SK-N-MC (cell line): ENCODE results near the gene HDGFL1.

Source experiments
- DNase-seq: peaks from one replicate; pipeline ENCODE4 v3.0.0-alpha.2; 2011; ENCODE audit warnings: low read depth, low spot score
- H3K27ac ChIP-seq: fragments of 200-600 bp; sonication (generic); 2 replicates; pipeline ENCODE4 v1.5.1; 2016; ENCODE audit warnings: mixed run types
- H3K36me3 ChIP-seq: fragments of 200-600 bp; sonication (generic); 2 replicates; pipeline ENCODE4 v1.6.1; 2017; ENCODE audit warnings: antibody characterized with exemption, low read length, mixed read lengths; ENCODE audit not compliant: insufficient read depth
- H3K4me3 ChIP-seq: fragments of 200-600 bp; sonication (generic); 2 replicates; pipeline ENCODE4 v1.5.1; 2016
- H3K9ac ChIP-seq: fragments of 200-600 bp; sonication (generic); 2 replicates; pipeline ENCODE4 v1.8.0; 2017; ENCODE audit warnings: mixed run types, mixed read lengths; ENCODE audit not compliant: insufficient read length
- H3K9me3 ChIP-seq: fragments of 200-600 bp; sonication (generic); 2 replicates; pipeline ENCODE4 v1.6.1; 2017; ENCODE audit warnings: low read depth, mild to moderate bottlenecking, antibody characterized with exemption, low read length, moderate library complexity, mixed read lengths
- EZH2 ChIP-seq: fragments of 200-600 bp; sonication (generic); IDR thresholded peaks from one replicate; pipeline ENCODE4 v1.6.1; 2017; ENCODE audit warnings: antibody characterized with exemption
- FOXP2 ChIP-seq: optimal IDR thresholded peaks from 2 replicates; pipeline ENCODE3; 2011; ENCODE audit warnings: mild to moderate bottlenecking, moderate library complexity; ENCODE audit not compliant: insufficient read depth; ENCODE audit errors: extremely low read length, control extremely low read depth
- POLR2AphosphoS5 ChIP-seq: IDR thresholded peaks from 2 replicates; pipeline ENCODE4 v1.6.1; 2012; ENCODE audit warnings: mild to moderate bottlenecking, low read depth, low read length, borderline replicate concordance

Gene HDGFL1

DNA sequence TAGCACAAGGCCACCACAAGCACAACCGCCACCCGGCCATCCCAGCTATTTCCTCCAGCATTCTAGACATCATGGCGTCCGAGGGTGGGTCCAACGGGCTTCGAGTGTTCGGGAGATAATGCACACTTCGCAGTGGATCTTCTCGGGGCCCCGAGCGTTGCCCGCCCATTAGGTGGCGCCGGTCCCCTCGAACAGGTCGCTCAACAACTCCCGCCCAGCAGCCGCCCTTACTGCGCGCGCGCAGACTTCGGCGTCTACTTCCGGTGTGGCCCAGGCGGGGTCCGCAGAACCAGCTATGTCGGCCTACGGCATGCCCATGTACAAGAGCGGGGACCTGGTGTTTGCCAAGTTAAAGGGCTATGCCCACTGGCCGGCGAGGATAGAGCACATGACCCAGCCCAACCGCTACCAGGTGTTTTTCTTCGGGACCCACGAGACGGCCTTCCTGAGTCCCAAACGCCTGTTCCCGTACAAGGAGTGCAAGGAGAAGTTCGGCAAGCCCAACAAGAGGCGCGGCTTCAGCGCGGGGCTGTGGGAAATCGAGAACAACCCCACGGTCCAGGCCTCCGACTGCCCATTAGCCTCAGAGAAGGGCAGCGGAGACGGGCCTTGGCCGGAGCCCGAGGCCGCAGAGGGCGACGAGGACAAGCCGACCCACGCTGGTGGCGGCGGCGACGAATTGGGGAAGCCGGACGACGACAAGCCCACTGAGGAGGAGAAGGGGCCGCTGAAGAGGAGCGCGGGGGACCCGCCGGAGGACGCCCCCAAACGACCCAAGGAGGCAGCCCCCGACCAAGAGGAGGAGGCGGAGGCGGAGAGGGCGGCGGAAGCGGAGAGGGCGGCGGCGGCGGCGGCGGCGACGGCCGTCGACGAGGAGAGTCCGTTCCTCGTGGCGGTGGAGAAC, at the start of gene HDGFL1:
Gene HDGFL1, plus strand, starts transcription at position 286 of the 904 bp plus-strand sequence. Its CDS starts 10 bp downstream, at position 296.
- TF ChIP-seq EZH2 (no peak), POLR2AphosphoS5 (no peak), FOXP2 (no peak)
- no peaks in the 10 kb centered on the region for H3K36me3 ChIP-seq
- H3K9me3 ChIP-seq: no peaks in the 10 kb centered on the region
- no peak within 1 kb of the TSS for H3K9ac ChIP-seq
- H3K4me3 ChIP-seq: no peak within 1 kb of the TSS
- DNase-seq: no peak
- H3K27ac ChIP-seq: no peak within 1 kb of the TSS

DNA sequence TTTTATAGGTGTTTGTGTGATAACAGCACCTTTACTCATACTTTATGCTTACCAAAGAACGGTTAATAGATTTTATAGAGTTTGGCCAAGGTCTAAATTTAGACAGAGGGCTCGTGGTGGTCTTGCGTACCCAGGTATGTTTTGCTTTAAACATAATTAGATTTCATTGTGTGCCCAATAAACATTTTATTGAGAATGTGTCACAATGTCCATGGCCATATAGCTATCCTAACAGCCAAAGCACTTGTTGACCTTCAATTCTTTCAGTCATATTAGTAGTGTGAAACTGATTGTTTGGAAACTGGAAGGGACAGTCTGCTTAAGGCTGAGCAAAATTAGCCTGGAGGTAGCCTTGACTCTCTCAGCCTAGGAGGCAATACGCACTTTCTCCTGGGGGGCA, 48.3 kb upstream of the HDGFL1 start:
- no peaks in the 10 kb centered on the region for H3K9me3 ChIP-seq
- no peak overlapping the region for H3K4me3 ChIP-seq
- no peak overlapping the region for H3K27ac ChIP-seq
- H3K36me3 ChIP-seq: no peaks in the 10 kb centered on the region
- no peak for DNase-seq
- H3K9ac ChIP-seq: no peak overlapping the region
- TF ChIP-seq FOXP2 (no peak), EZH2 (no peak), POLR2AphosphoS5 (no peak)

DNA sequence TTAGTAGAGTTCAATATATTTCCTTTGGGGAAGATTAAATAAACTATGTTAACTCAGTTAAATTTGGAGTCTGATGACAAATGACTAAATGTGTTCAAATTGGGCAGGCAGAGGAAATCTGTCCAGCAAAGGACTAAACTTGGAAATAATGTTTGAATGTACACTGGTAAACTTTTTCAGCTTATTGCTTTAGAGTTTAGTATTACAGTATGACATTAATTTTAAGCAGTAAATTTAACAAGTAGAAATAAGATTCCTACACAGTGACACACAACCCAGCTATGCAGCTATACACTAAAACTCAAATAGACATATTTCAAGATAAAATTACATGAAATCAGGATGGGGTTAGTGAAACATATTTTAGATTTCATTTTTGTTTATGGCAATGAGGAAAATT, 42.6 kb upstream of the HDGFL1 start:
- no peaks in the 10 kb centered on the region for H3K36me3 ChIP-seq
- H3K9ac ChIP-seq: no peak overlapping the region
- H3K4me3 ChIP-seq: no peak overlapping the region
- DNase-seq: no peak
- no peak for TF ChIP-seq FOXP2
- no peak for TF ChIP-seq EZH2
- no peak for TF ChIP-seq POLR2AphosphoS5
- H3K27ac ChIP-seq: no peak overlapping the region
- H3K9me3 ChIP-seq: no peaks in the 10 kb centered on the region

DNA sequence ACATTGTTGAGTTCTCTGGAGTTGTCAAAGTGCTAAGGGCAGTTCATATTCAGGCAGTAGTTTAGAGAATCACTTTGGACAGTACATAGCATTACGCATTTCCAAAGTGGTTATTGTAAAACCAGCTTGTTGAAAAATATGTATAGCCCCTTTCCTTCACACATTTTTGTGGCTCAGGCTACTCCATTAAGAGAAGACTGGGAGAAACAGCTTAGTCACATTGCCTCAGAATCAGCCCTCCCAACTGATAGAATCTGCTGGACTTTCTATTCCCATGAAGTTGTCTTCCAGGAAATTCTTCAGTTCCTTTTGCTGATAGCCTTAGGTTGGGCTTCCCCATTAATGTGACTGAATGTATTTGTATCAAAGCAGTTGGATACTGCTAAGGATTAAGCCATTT, 39.5 kb upstream of the HDGFL1 start:
- Histone ChIP-seq H3K9me3 (no peaks in the 10 kb centered on the region), H3K36me3 (no peaks in the 10 kb centered on the region), H3K4me3 (no peak overlapping the region), H3K9ac (no peak overlapping the region), H3K27ac (no peak overlapping the region)
- DNase-seq: no peak
- TF ChIP-seq EZH2 (no peak), FOXP2 (no peak), POLR2AphosphoS5 (no peak)

DNA sequence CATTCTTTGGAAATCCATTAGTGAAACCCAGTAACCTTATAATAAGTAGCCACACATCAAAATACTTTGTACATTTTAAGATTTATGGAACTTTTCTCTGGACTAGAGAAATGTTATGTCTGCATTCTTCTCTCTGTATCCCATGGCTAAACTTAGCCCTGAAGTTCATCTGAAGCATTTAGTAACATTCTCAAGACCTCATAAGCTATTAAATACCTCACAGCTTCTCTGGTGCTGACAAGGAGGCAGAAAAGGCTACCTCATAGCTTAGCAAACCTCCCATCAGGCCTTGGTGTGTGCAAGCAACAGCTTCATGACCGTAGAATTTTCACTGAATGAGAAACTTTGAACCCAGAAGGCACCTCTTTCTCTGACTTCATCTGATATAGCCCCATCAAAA, 38.9 kb upstream of the HDGFL1 start:
- Histone ChIP-seq H3K9ac (no peak overlapping the region), H3K36me3 (no peaks in the 10 kb centered on the region), H3K27ac (no peak overlapping the region), H3K9me3 (no peaks in the 10 kb centered on the region), H3K4me3 (no peak overlapping the region)
- TF ChIP-seq POLR2AphosphoS5 (no peak), EZH2 (no peak), FOXP2 (no peak)
- no peak for DNase-seq

DNA sequence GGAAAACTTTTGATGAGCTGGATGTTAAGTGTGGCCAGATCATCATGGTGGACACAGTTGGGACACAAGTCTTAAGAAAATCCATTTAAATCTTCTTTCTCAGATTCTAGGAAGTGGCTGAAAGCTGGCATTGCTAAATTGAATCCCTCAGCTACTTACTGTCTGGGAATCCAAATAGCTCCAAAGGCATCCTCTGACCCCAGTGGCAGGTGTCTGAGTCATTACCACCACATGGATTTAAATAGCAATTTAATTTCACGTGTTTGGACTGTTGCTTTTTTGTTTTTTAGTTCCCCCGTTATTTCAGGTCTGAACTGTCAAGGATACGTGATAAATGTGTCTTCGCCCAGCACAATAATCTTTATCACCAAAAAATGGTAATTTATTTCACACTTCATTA, 33.2 kb upstream of the HDGFL1 start:
- no peaks in the 10 kb centered on the region for H3K9me3 ChIP-seq
- H3K4me3 ChIP-seq: no peak overlapping the region
- TF ChIP-seq EZH2: no peak
- no peak overlapping the region for H3K27ac ChIP-seq
- DNase-seq: no peak
- H3K9ac ChIP-seq: no peak overlapping the region
- no peaks in the 10 kb centered on the region for H3K36me3 ChIP-seq

DNA sequence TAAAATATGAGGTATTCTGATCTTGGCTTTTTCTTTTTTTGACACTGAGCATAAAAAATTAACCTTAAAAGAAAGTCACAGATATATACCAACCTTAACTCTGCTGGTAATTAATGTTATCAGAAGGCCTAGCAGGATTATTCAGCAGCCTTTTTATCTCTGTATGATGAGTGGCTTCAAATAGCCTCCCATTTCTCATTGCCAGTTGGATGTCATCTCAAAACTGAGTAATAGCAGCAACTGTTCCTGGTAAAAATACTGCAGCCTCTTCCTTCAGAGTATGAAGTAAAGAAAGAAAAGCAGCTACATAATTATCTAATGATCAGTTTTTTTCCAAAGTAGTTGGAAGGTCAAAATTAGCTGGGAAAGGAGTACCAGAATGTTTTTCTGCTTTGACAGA, 24.9 kb upstream of the HDGFL1 start:
- Histone ChIP-seq H3K4me3 (no peak overlapping the region), H3K9ac (no peak overlapping the region), H3K27ac (no peak overlapping the region), H3K36me3 (no peaks in the 10 kb centered on the region), H3K9me3 (no peaks in the 10 kb centered on the region)
- TF ChIP-seq EZH2: no peak
- TF ChIP-seq FOXP2: no peak
- TF ChIP-seq POLR2AphosphoS5: no peak
- no peak for DNase-seq

DNA sequence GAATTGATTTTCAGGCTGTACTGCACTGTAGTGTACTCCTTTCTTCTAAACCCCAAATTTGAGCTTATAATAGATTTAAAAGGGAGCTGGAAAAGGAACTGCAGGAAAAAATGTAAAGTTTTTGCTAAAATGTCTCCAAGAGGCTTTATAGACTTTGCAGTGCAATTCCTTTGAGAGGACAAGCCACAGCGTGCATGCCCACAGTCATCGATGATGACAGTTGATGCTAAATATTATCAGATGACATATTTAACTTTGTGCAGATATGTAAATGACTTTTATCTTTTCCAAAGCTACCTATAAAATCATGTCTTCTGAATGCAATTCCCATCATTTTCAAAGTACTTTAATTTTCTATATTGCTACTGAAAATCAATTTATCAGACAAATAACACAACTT, 24.3 kb upstream of the HDGFL1 start:
- TF ChIP-seq EZH2: no peak
- no peak for TF ChIP-seq POLR2AphosphoS5
- no peak overlapping the region for H3K9ac ChIP-seq
- H3K9me3 ChIP-seq: no peaks in the 10 kb centered on the region
- no peak overlapping the region for H3K4me3 ChIP-seq
- H3K36me3 ChIP-seq: no peaks in the 10 kb centered on the region
- DNase-seq: no peak
- H3K27ac ChIP-seq: no peak overlapping the region

DNA sequence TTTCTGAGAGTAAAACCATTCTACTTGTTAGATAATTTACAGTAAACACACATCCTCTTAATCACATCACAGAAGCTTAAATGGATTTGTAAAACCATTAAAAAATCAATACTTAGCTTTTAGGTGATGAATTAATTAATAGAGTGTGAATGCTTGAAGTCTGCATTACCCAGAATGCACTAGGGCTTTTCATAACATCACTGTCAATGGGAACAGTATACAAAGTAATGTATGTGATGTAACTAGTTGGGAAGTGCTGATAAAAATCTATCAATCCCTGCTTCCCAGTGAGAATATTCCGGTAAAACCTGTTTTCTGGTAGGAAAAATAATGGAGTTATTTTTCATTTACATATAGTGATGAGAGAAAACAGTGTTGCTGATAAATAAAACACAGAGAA, 23.1 kb upstream of the HDGFL1 start:
- no peak for TF ChIP-seq EZH2
- TF ChIP-seq FOXP2: no peak
- no peak for TF ChIP-seq POLR2AphosphoS5
- H3K9me3 ChIP-seq: no peaks in the 10 kb centered on the region
- H3K9ac ChIP-seq: no peak overlapping the region
- H3K4me3 ChIP-seq: no peak overlapping the region
- H3K27ac ChIP-seq: no peak overlapping the region
- no peaks in the 10 kb centered on the region for H3K36me3 ChIP-seq
- no peak for DNase-seq
